Measurements from ENCODE around the gene ALOX5AP. TPM values are rescaled to one million over a fixed set of nuclear protein-coding genes. Genes with fewer than 3 reads are reported as not detected.

ALOX5AP gene
- total RNA-seq, 1 donor from 2014 or later = 5.4 TPM

DNA sequence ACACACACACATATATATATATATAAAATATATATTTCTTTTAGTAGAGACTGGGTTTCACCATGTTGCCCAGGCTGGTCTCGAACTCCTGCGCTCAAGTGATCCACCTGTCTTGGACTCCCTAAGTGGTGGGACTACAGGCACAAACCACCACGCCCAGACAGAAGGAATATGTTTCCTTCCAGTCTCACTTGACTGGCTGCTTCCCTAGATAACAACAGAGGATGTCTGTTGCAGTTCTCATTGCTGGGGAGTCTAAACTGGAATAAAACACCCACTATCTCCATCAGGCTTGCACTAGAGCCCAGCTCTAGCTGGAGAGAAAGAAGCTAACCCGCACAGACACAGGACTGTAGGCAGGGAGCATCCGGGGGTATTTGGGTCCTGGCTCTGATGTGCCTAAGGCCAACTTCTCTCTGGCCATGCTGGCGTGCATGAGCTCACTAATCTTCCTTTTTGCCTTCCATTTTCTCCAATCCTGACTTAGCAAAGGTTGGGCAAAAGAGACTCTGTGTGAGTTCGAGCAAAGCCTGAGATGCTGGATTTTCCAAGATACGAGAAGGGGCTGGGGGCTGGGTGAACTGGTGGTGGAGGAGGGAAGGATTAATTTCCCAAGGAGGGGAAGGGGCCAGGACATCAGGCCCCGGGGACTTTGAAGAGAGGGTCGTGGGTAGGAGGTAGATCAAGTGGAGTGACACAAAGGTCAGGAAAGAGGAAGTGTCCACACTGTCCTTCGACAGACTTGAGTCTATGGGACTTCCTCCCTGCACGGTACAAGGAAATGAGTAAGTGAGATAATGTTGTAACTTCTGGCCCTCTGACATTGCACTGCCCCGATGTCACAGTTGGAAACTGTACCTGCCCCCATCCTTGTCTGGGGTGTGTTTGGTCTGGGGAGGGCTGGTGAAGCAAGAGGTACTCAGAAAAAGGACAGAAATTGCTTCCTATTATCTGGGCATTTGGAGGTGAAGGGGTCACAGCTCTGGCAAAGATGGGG, 22.5 kb upstream of the ALOX5AP start:
- peak; percentile 83 for DNase-seq (ENCODE audit: low spot score)
- intact Hi-C loops (cut with DNase I) = no loop called here

DNA sequence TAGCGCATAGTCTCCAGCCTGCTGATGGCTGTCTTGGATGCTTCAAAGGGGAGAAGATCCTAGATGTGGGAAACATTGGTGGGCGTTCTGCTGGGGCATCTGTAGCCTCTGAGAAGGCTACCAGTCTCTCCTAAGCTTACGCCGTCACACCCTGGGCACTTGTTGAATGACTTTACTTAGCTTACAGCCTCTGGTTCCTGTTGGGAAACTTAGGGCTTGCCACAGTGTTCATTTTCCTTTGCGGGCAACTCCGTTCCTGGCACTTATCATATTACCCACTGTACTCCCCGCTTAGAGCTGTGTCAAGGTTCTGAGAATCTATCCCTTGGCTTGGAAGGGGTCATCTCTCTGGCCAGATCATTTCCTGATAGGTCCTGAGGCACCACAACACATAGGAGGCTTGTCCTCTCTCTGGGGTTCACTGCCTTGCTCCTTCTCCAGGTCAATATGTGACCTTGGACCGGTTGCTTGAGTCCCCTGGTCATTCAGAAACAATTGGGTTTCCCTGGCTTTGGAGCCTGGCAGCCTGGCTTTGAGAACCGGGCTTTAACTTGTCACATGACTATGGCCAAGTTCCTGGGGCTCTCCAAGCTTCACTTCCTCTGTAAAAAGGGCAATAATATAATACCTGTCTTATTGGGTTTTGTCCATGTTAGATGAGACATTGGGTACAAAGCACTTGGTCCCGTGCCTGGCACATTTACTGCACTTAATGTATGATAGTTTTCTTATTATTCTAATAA, 20.5 kb upstream of the ALOX5AP start:
- DNase-seq (ENCODE audit: low spot score) = no peak
- intact Hi-C loops (cut with DNase I) = no loop called here

DNA sequence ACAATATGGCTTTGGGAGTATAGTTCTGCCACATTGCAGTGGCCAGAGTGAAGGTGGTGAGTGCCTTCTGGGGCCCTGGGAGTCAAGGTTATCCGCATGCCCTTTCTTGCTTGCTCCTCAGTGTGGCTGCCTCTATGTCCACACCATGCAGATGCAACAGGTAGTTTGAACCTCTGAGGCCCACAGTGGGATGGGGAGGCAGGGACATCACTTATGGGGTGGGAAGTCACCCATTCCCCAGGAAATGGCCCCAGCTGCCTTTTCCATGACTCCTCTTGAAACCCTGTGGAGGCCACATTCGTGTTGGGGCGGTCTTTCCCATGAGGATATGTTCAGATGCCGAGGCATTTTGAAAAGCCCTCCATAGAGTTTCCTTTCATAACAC, 20.0 kb upstream of the ALOX5AP start:
- intact Hi-C loops (cut with DNase I) = no loop called here
- DNase-seq (ENCODE audit: low spot score) = no peak

DNA sequence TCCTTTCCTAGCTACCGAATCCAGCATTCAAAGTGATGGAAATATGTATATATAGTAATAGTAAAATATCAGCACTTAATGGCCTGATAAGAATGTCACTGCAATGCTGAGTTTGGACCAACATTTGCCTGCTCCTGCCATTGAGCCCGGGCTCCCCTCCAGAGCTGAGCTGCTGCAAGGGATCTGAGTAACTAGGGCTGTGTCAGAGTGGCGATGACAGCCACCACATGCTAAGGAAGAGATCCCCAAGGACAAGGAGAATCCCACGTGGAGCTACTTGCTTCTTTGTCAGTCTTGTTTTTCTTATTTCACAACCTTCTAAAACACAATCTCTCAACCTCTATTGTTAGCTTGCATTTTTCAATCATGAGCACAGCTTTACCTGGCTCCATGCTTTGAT, 19.5 kb upstream of the ALOX5AP start:
- intact Hi-C loops (cut with DNase I) = no loop called here
- DNase-seq (ENCODE audit: low spot score) = no peak

DNA sequence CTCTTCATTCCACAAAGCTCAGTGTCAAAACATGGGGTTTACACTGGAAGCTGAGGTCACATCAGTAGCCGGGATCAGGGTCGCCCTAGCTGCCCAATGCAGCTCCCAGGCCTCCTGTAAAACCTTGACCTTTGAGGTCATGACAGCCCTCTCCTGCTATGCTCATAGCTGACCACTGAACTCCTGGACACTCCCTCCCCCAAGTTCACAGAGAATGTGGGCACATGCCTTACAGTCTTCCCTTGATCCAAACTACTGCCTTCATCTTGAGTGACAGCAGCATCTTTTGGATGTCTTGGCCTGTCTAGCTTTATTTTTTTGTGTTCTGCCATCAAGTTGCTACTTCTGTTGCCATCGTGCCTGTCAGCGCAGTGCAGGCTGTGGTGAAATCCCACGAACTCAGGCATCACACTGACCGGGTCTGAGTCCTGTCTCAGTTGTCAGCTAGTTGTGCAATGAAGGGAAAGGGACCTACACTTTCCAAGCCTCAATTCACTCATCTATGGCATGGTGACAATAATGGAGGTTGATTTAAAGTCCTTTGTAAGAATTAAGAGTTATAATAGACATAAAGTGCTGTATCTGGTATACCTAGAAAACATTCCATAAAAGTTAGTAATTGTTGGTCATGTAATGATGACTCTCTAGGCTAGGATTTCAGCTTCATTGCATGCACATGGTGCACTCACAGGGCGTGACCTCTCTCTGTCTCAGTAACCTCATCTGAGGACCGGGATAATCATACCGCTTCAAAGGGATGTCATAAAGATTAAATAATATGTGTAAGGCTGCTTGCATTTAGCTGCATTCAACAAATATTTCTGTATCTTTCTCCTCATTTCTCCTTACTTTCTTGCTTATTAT, 16.4 kb upstream of the ALOX5AP start:
- intact Hi-C loops (cut with DNase I) = no loop called here
- no peak for DNase-seq (ENCODE audit: low spot score)

DNA sequence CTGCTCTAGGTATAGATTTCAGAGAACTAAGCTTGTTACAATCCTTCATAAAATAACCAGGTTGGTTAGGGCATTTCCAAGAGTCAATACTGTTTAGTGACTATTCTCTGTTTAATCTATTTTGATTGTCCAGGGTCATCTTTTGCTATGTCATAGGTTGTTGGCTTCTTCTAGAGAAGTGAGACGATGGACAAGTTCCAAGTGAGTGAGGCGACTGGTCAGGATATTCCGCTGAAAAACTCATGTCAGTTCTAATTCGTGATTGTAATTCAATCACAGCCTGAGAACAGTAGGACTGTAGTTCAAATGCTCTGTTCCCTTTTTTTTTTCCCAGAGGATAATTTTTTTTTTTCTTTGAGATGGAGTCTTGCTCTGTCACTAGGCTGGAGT, 15.8 kb upstream of the ALOX5AP start:
- no peak for DNase-seq (ENCODE audit: low spot score)
- intact Hi-C loops (cut with DNase I) = no loop called here

DNA sequence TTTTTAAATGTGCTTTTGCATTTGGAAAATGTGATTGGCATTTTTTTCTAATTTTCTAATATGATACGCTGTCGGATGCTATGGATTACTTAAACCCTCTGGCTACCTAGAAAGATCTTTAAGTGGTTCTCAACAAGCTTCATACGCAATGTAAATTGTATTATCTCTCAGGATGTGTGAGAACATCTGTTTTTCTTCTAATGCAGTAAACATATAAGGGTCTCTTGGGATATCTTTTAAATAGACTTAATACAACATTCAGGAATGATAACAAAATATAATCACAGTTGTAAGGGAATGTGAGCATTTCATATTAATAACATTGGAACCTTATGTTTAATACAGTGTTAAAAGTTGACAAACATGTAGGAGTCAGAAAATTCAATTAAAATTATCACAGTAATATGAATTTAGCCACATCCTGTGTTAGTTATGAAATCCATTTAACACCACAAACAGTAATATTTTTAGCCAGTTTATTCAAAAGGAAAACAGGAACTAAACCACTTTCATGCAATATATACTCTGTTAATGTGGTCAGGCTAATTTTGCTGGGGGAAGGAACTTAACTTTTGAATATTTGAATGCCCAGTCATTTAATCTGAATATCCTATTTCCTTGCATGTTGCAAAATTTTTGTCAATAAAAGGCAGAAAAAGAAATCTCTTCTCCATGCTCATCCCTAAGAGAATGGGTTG, 15.0 kb upstream of the ALOX5AP start:
- intact Hi-C loops (cut with DNase I) = no loop called here

DNA sequence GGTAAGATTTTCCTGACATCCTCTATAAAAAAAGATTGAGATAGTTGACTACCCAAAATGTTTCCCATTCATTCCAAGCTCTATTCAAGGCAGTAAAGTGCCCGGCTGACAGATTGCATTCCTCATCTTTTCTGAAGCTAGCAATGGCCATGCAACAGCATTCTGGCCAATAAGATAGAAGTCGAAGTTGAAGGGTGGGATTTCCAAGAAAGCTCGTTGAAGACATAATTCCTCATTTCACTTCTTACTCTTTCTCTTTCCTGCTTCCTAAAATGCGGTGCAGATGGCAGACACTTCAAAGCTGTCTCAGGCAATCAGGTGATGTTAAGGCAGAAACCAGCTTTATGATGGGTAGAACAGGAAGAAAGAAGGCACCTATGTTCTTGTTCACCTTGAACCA, 13.4 kb upstream of the ALOX5AP start:
- DNase-seq (ENCODE audit: low spot score) = no peak
- intact Hi-C loops (cut with DNase I) = no loop called here

More for the DNA sequence above, 15.0 kb upstream of the ALOX5AP start:
- DNase-seq (ENCODE audit: low spot score) = no peak

DNA sequence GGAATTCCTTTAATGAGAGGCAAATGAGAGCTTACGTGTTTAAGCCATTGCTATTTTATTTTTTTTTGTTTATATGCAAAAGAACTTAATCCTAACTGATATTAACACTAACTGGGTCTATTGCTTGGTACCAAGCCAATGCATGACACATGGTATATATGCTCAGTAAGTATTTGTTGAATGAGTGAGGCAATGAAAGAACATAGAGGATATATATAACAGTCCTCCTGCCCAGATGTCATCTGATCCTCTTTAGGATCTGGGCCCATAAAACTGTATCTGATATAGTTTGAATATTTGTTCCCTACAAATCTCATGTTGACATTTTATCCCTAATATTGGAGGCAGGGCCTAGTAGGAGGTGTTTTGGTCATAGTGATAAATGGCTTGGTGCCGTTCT, 13.0 kb upstream of the ALOX5AP start:
- no peak for DNase-seq (ENCODE audit: low spot score)
- intact Hi-C loops (cut with DNase I) = no loop called here

DNA sequence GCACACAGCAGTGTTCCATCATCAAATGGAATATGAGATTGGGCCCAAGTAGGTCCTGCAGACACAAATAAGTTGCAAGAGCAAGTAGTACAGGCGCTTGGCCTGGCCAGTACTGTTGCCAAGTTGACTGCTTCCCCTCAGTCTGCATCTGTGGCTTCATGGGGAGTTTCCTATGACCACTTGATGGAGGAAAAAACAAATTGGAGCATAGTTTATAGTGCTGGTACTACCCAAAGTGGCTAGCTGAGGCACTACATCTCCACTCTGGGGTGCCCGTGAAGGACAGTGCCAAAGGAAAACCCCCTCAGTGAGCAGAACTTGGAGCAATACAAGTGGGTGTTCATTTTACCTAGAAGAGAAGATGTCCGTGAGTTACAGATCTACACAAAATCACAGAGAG, 10.6 kb upstream of the ALOX5AP start:
- no peak for DNase-seq (ENCODE audit: low spot score)
- intact Hi-C loops (cut with DNase I) = no loop called here

DNA sequence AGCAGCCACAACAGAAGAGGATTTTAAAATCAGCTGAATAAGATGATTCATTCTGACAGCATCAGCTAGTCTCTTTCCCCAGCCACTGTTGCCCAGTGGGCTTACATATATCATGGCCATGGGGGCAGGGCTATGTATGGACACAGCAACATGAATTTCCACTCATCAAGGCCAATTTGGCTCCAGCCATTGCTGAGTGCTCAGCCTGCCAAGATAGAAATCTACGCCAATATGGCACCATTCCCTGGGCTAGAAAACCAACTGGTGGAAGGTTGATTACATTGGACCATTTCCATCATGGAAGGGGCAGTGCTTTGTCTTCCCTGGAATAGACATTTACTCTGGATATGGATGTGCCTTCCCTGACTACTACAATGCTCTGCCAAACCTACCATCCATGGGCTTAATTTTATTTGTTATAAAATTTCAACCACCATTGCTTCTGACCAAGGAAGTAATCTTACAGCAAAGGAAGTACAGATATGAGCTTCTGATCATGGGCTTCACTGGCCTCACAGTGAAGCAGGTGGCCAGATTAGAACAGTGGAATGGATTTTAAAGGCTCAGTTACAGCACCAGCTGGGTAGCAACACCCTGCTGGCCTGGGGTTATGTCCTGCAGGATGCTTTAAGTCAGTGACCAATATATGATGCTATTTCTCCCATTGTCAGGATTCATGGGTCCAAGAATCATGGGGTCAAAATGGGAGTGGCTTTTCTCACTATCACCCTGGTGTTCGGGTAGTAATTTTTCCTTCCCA, 9.8 kb upstream of the ALOX5AP start:
- intact Hi-C loops (cut with DNase I) = no loop called here
- DNase-seq (ENCODE audit: low spot score) = no peak

DNA sequence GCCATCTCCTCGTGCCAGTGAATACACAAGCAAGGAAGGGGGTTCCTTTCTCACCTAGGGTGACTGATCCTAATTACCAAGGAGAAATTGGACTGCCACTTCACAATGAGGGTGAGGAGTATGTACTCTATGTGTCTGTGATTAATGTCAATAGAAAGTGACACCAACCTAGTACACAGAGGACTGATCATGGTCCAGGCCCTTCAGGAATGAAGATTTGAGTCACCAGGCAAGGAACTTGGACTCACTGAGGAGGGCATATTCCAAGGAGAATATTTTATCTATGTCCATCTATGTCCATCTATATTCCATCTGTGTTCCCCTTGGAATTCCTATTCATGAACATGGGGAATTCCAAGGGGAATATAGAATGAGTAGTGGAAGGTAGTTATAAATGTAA, 9.2 kb upstream of the ALOX5AP start:
- no peak for DNase-seq (ENCODE audit: low spot score)
- intact Hi-C loops (cut with DNase I) = no loop called here

DNA sequence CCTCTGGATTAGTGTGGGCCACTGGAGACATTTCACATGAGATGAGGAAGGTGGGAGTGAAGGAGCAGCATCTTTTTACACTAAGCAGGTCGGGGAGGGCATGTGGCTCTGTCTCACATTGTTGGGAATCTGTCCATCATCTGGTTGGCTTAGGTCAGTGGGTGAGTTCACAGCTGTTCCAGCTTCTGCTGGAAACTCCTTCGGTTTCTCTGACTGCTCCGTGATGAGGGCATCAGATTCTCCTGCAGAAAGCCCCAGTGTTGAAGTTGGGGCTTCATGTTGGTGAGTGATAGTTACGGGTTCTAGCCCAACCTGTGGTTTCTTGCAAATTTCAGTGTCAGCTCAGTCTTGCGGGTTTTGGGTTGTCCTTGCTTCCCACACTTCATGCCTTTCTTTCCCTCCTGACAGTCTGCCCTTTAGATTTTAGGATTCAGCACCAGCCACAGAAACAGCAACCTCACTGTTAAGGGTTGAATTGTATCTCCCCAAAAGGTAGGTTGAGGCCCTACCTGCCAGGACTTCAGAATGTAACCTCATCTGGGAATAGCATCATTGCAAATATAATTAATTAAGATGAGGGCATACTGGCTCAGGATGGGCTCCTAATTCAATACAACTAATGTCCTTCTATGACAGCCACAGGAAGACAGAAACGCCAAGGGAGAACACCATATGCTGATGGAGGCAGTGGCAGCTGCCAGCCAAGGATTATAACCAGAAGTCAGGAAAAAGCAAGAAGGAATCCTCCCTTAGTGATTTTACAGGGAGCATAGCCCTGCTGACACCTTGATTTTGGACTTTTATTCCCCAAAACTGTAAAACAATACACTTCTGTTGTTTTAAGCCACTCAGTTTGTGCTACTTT, 7.6 kb upstream of the ALOX5AP start:
- intact Hi-C loops (cut with DNase I) = no loop called here

DNA sequence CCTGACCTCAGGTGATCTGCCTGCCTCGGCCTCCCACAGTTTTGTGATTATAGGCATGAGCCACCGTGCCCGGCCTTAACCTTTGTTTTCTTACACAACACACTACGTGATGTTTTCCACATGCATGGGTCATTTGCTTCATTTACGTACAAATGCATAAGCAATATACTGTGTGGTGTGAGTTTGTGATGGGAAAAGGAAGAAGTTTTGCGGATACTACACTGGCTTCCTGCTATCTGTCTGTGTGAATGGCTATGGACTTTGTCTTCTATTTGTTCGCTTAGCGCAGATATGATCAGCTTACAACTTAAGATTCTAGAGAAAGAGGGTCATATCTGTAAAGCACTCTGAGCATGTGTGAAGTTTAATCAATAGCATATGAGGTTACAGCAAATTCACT, 5.5 kb upstream of the ALOX5AP start:
- intact Hi-C loops (cut with DNase I) = no loop called here

More for the DNA sequence above, 7.6 kb upstream of the ALOX5AP start:
- no peak for DNase-seq (ENCODE audit: low spot score)

DNA sequence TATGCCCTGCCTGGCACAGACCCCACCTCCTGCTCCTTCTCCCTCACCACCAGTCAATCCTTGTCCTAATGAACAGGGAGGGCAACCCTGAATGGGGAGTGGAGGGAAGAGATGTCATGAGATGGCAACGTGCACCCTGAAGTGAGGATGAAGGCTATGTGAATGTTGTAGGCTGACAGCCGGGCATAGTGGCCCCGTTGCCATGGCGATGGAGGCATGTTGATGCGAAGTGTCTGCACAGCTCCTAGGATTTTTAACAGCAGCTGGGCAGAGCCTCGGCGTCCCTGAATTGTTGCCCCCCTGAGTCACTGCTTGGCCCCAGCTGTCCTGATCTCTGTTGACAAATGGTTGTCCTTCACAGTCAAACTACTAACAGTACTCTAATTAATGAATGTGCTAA, 4.8 kb upstream of the ALOX5AP start:
- DNase-seq (ENCODE audit: low spot score) = no peak
- intact Hi-C loops (cut with DNase I) = no loop called here

More for the DNA sequence above, 5.5 kb upstream of the ALOX5AP start:
- no peak for DNase-seq (ENCODE audit: low spot score)

DNA sequence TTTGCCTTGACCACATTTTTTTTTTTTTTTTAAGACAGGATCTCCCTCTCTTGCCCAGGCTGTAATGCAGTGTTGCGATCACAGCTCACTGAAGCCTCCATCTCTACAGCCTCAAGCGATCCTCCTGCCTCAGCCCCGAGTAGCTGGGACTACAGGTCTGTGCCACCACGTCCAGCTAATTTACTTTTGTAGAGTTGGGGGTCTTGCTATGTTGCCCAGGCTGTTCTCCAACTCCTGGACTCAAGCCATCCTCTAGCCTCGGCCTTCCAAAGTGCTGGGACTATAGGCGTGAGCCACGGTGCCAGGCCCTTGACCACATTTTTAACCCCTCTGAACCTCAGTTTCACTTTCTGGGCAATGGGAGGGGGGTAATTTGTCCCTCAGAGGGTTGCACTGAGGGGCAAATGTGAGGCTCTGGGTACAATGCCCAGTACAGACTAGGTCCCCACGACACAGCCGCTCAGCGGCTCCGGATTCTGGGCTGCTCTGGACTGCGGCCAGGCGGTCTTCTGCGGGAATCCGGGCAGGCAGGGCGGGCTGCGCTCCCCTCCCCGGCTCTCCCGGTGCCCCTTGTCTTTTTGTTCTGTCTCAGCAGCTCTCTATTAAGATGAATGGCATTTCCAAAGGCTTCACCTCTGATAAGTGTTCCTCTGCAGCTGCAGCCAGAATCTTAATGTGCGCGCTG, 3.8 kb upstream of the ALOX5AP start:
- no peak for DNase-seq (ENCODE audit: low spot score)
- intact Hi-C loops (cut with DNase I) = no loop called here

DNA sequence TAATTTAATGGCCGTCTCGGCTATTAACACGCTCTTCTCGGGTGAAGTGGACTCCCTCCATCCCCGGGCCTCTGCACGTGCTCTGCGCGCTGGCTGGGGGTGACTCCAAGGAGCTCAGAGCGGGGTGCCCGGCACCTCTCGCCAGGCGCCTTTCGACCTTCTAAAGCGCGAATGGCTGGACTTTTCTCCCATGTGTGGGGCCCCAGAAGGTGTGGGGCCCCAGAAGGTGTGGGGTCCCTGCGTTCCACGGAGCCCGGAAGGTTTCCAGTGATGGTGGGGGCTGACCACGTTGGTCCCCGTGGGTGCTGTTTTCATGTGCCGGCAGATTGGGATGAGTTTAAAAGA, 3.3 kb upstream of the ALOX5AP start:
- DNase-seq (ENCODE audit: low spot score) = no peak
- intact Hi-C loops (cut with DNase I) = no loop called here
